ENCODE results near the gene LRAT. TPM values are rescaled to one million over a fixed set of nuclear protein-coding genes. Genes with fewer than 3 reads are reported as not detected.

LRAT gene
- total RNA-seq, 1 experiment from 2014 or later: not detected

DNA sequence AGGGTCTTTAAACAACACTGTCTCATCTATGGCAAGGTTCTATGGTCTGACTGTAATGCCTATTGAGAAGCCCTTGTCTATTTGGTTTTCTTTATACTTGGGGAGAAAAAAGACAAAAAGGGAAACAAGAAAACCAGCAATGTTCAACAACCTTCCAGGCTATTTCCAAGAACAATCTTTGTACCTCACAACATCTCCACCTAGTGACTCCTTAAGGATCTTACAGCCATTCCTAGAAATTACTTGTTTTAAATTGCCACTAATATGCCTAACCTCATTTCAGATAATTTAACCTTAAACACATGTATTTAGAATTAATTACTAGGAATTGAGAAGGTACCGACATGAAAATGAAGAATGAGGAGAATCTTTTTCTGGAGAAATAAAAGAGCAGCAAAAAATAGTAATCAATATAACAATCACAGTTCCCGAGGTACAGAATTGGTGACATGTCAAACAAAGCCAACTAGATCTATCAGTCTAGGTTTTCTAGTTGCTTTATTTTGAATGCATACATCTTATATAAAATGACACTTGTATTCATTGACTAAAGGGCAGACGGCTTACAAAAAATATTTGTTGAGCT lies 35.7 kb downstream of the LRAT start:
- intact Hi-C loops (cut with micrococcal nuclease; ENCODE audit: unreplicated experiment) (loop anchor here (5.0 kb wide), 3 partner anchors 92 to 227 kb away; partner anchors contain the start of gene PLRG1), in situ Hi-C loops (cut with HindIII; ENCODE audit: low pct_unique_long_range_greater_than_20kb, low sequenced_read_pairs) (no loop called here)
- DNase-seq (ENCODE audit: low read depth, low spot score): no peak
- POLR2A ChIA-PET: no interaction called here
- no peak overlapping the region for H3K4me3 ChIP-seq (ENCODE audit: low read depth in 2 of 2, low read length in 2 of 2)
- H3K27me3 ChIP-seq (ENCODE audit: control insufficient read depth, insufficient read depth, low read length): no peaks in the 10 kb centered on the region
- H3K9me3 ChIP-seq (ENCODE audit: control insufficient read depth, insufficient read depth, low read depth, low read length): no peaks in the 10 kb centered on the region
- no peak for ATAC-seq
- no TSS peak for BruUV-seq (replicated peaks)
- H3K4me1 ChIP-seq (ENCODE audit: control insufficient read depth, insufficient read depth, low read length): no peaks in the 10 kb centered on the region
- H3K27ac ChIP-seq (ENCODE audit: low read length): no peak overlapping the region
- H3K36me3 ChIP-seq (ENCODE audit: control insufficient read depth, insufficient read depth, low read length): no peaks in the 10 kb centered on the region
- CTCF ChIA-PET: interaction anchor here (0.7 kb wide), 1 partner anchor 184 kb away, joined by 5 read pairs; no protein-coding TSS in a partner anchor
- no peak for TF ChIP-seq TCF7L2 (IDR thresholded peaks at IDR 0.05; ENCODE audit: low read depth, low read length)
- TF ChIP-seq SIN3A (IDR thresholded peaks at IDR 0.05; ENCODE audit: borderline replicate concordance, insufficient read depth, low read depth, low read length): no peak
- TF ChIP-seq CTCF (IDR thresholded peaks at IDR 0.05): peak; percentile 45; the same call in 1 of the 2 replicates
- no peak for TF ChIP-seq POLR2AphosphoS5 (IDR thresholded peaks at IDR 0.05; ENCODE audit: low read depth, low read length)
- TF ChIP-seq, protein P1, sequence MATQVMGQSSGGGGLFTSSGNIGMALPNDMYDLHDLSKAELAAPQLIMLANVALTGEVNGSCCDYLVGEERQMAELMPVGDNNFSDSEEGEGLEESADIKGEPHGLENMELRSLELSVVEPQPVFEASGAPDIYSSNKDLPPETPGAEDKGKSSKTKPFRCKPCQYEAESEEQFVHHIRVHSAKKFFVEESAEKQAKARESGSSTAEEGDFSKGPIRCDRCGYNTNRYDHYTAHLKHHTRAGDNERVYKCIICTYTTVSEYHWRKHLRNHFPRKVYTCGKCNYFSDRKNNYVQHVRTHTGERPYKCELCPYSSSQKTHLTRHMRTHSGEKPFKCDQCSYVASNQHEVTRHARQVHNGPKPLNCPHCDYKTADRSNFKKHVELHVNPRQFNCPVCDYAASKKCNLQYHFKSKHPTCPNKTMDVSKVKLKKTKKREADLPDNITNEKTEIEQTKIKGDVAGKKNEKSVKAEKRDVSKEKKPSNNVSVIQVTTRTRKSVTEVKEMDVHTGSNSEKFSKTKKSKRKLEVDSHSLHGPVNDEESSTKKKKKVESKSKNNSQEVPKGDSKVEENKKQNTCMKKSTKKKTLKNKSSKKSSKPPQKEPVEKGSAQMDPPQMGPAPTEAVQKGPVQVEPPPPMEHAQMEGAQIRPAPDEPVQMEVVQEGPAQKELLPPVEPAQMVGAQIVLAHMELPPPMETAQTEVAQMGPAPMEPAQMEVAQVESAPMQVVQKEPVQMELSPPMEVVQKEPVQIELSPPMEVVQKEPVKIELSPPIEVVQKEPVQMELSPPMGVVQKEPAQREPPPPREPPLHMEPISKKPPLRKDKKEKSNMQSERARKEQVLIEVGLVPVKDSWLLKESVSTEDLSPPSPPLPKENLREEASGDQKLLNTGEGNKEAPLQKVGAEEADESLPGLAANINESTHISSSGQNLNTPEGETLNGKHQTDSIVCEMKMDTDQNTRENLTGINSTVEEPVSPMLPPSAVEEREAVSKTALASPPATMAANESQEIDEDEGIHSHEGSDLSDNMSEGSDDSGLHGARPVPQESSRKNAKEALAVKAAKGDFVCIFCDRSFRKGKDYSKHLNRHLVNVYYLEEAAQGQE (IDR thresholded peaks at IDR 0.05; ENCODE audit: insufficient read depth in 1 of 2, low read depth in 2 of 2, low read length in 1 of 2): no peak

DNA sequence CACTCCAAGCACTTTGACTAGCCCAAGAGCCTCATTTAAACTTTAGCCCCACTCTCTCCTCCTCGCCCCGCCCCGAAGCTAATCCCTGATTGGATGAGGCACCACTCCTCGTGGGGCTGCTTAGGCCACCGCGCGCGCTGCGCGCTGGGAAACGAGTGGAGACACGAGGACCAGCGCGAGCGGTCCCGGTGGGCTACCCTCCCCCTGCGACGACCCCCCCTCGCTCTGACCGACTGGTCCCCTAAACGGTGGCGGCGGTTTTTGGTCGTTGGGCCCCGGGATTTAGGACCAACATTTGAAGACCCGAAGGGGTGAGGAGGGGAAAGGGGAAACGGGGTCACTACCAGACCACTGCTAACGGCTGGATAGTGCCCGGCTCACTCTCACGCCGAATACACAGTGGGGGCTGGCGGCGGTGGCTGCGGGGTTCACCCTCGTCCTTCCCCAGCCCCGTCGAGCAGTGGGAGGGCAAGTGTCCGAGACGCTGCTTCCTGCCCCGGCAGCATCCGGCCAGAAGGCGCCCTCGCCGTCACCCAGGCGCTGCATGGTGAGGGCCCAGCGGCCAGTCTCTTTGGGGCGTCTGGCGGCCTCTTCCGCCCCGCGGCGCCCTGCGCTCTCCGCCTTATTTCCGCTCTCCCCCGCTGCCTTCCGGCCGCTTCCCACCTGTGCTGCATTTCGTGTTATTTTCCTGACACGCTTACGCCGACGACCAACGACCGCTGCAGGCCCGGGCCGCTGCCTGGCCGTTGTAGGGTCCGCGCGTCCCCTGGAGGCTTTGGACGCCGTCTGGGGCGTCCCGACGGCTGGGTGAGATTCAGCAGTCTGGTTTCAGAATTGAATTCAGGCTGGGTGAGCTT lies 37.6 kb downstream of the LRAT start, which contains the start of gene RBM46:
Gene RBM46 (plus strand): TSS at position 147 of the 857 bp plus-strand sequence. CDS start 15,481 bp downstream, outside the sequence.
- no peak for TF ChIP-seq CTCF (IDR thresholded peaks at IDR 0.05)
- no peak for TF ChIP-seq POLR2AphosphoS5 (IDR thresholded peaks at IDR 0.05; ENCODE audit: low read depth, low read length)
- no peak for TF ChIP-seq TCF7L2 (IDR thresholded peaks at IDR 0.05; ENCODE audit: low read depth, low read length)
- no peak for TF ChIP-seq SIN3A (IDR thresholded peaks at IDR 0.05; ENCODE audit: borderline replicate concordance, insufficient read depth, low read depth, low read length)
- TF ChIP-seq, protein P1 (IDR thresholded peaks at IDR 0.05; ENCODE audit: insufficient read depth in 1 of 2, low read depth in 2 of 2, low read length in 1 of 2): no peak
- H3K4me1 ChIP-seq (ENCODE audit: control insufficient read depth, insufficient read depth, low read length): no peaks in the 10 kb centered on the region
- H3K9me3 ChIP-seq (ENCODE audit: control insufficient read depth, insufficient read depth, low read depth, low read length): no peaks in the 10 kb centered on the region
- no peak for DNase-seq (ENCODE audit: low read depth, low spot score)
- H3K36me3 ChIP-seq (ENCODE audit: control insufficient read depth, insufficient read depth, low read length): no peaks in the 10 kb centered on the region
- intact Hi-C loops (cut with micrococcal nuclease; ENCODE audit: unreplicated experiment): no loop called here
- H3K27ac ChIP-seq (ENCODE audit: low read length): no peak within 1 kb of the TSS
- in situ Hi-C loops (cut with HindIII; ENCODE audit: low pct_unique_long_range_greater_than_20kb, low sequenced_read_pairs): no loop called here
- BruUV-seq (replicated peaks): no TSS peak
- CTCF ChIA-PET: no interaction called here
- POLR2A ChIA-PET: no interaction called here
- H3K4me3 ChIP-seq (ENCODE audit: low read depth in 2 of 2, low read length in 2 of 2): no peak within 1 kb of the TSS
- no peak for ATAC-seq
- no peaks in the 10 kb centered on the region for H3K27me3 ChIP-seq (ENCODE audit: control insufficient read depth, insufficient read depth, low read length)
